ENCODE results near the gene ACE2. TPM values are rescaled to one million over a fixed set of nuclear protein-coding genes. Genes with fewer than 3 reads are reported as not detected.

Gene ACE2
- total RNA-seq, 1 donor from 2014 or later, result not detected

DNA sequence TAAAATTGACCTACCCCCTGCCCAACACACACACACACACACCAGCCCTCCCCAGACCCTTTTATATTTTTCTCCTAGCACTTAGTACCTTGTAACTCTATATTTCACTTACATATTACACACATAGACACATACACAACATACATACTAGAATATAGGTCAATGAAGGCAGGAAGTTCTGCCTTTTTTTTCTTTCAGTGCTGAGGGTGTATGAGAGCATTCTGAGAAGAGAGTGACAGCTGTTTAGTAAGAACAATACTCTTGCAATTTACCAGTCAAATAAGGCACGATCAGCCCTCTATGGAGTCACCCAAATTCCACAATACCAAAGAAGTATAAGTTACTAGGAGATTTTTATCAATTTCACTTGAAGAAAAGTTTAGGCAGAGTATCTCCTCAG, 33.5 kb downstream of the ACE2 start:
- no peaks in the 10 kb centered on the region for H3K4me1 Mint-ChIP-seq (ENCODE audit: unreplicated experiment)
- H3K4me3 Mint-ChIP-seq (ENCODE audit: unreplicated experiment), result no peak overlapping the region
- H3K36me3 Mint-ChIP-seq (ENCODE audit: unreplicated experiment), result no peaks in the 10 kb centered on the region
- peaks cover 25% of the 10 kb centered on the region for H3K27me3 Mint-ChIP-seq (ENCODE audit: unreplicated experiment)
- no peak overlapping the region for H3K27ac Mint-ChIP-seq (ENCODE audit: unreplicated experiment)
- no peak for DNase-seq (ENCODE audit: extremely low spot score, unreplicated experiment)
- H3K9me3 Mint-ChIP-seq (ENCODE audit: unreplicated experiment), result no peaks in the 10 kb centered on the region
- no peak for TF ChIP-seq CTCF (IDR thresholded peaks at IDR 0.05)

DNA sequence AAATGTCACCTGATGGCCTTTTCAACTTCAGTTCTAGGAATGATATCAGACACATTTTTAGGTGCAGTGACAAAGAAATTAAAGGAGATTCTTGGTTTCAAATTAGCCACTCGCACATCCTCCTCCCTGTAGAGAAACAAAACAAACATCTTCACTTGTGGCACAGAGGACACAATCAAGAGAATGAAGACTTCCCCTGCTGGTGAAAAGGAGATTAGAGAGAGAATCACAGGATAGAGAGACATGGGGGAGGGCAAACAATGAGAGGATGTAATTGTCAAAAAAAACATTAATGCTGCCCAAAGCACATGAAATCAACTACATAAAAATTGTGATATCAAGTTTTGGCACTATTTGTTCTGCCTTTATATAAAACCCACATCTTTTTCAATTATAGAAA, 34.5 kb downstream of the ACE2 start:
- Mint-ChIP-seq H3K36me3 (ENCODE audit: unreplicated experiment) (no peaks in the 10 kb centered on the region), H3K27me3 (ENCODE audit: unreplicated experiment) (peaks cover 26% of the 10 kb centered on the region), H3K27ac (ENCODE audit: unreplicated experiment) (no peak overlapping the region), H3K9me3 (ENCODE audit: unreplicated experiment) (no peaks in the 10 kb centered on the region), H3K4me3 (ENCODE audit: unreplicated experiment) (no peak overlapping the region), H3K4me1 (ENCODE audit: unreplicated experiment) (no peaks in the 10 kb centered on the region)
- TF ChIP-seq CTCF (IDR thresholded peaks at IDR 0.05), result no peak
- DNase-seq (ENCODE audit: extremely low spot score, unreplicated experiment), result no peak

DNA sequence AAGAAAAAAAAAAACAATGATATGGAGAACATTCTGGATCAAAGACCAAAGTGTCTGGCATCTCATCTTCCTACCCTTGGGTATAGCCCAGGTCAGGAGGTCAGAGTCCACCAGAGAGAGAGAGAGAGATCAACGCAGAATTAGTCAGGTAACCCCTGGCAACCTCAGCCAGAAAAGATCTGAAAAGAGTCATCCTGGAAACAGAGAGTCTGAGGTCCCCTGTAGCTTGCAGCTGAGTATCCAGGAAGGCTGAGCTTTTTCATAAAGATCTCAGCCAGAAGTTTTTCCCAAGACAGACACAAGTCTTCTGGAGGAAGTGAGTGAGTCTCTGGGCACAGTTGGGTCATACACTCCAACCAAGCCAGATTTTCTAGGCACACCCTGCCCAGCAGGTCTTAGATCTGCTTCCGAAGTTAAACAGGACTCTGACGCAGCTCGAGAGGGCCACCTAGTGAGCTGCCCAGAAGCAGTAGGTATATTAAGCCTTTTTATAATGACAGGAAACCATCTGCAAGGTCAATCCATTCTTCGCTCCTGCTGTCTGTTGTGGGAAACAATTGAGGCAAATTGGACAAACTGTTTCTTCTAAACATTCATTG, 35.7 kb downstream of the ACE2 start:
- peak; percentile 67 for TF ChIP-seq CTCF (IDR thresholded peaks at IDR 0.05)
- no peaks in the 10 kb centered on the region for H3K4me1 Mint-ChIP-seq (ENCODE audit: unreplicated experiment)
- no peak for DNase-seq (ENCODE audit: extremely low spot score, unreplicated experiment)
- H3K36me3 Mint-ChIP-seq (ENCODE audit: unreplicated experiment), result no peaks in the 10 kb centered on the region
- no peaks in the 10 kb centered on the region for H3K9me3 Mint-ChIP-seq (ENCODE audit: unreplicated experiment)
- no peak overlapping the region for H3K27ac Mint-ChIP-seq (ENCODE audit: unreplicated experiment)
- H3K27me3 Mint-ChIP-seq (ENCODE audit: unreplicated experiment), result peaks cover 23% of the 10 kb centered on the region
- H3K4me3 Mint-ChIP-seq (ENCODE audit: unreplicated experiment), result no peak overlapping the region

- no peak for TF ChIP-seq CTCF (IDR thresholded peaks at IDR 0.05)
- no peak overlapping the region for H3K4me3 Mint-ChIP-seq (ENCODE audit: unreplicated experiment)
- no peaks in the 10 kb centered on the region for H3K36me3 Mint-ChIP-seq (ENCODE audit: unreplicated experiment)
- H3K27ac Mint-ChIP-seq (ENCODE audit: unreplicated experiment), result no peak overlapping the region
- no peak for DNase-seq (ENCODE audit: extremely low spot score, unreplicated experiment)
- H3K27me3 Mint-ChIP-seq (ENCODE audit: unreplicated experiment), result peaks cover 13% of the 10 kb centered on the region
- no peaks in the 10 kb centered on the region for H3K4me1 Mint-ChIP-seq (ENCODE audit: unreplicated experiment)
- H3K9me3 Mint-ChIP-seq (ENCODE audit: unreplicated experiment), result no peaks in the 10 kb centered on the region
These were observed 37.7 kb downstream of the ACE2 start for GRCh38 chrX:15563056-15563455.

GRCh38 chrX:15560924-15561323, 39.8 kb downstream of the ACE2 start:
- DNase-seq (ENCODE audit: extremely low spot score, unreplicated experiment), result no peak
- no peaks in the 10 kb centered on the region for H3K36me3 Mint-ChIP-seq (ENCODE audit: unreplicated experiment)
- no peak overlapping the region for H3K4me3 Mint-ChIP-seq (ENCODE audit: unreplicated experiment)

More at GRCh38 chrX:15560924-15561323, 39.8 kb downstream of the ACE2 start:
- Mint-ChIP-seq H3K27me3 (ENCODE audit: unreplicated experiment) (peaks cover 14% of the 10 kb centered on the region), H3K9me3 (ENCODE audit: unreplicated experiment) (no peaks in the 10 kb centered on the region), H3K27ac (ENCODE audit: unreplicated experiment) (no peak overlapping the region), H3K4me1 (ENCODE audit: unreplicated experiment) (no peaks in the 10 kb centered on the region)
- no peak for TF ChIP-seq CTCF (IDR thresholded peaks at IDR 0.05)

Data from osteocyte (in vitro differentiated cells).